Kidney (tissue), 14 donors: ENCODE results near the gene CDH12. TPM values are rescaled to one million over a fixed set of nuclear protein-coding genes. Genes with fewer than 3 reads are reported as not detected.

ENCODE experiments used
- DNase-seq, 5 donors: peaks; one replicate each; pipeline ENCODE4 v3.0.0-alpha.2; 2013 to 2020
- FAIRE-seq: peaks from 2 replicates; lab custom pipeline; 2012; peaks lifted over from hg19 to GRCh38; lab: Jason Lieb, UNC
- H3K27ac ChIP-seq, 2 donors: one replicate each; pipeline ENCODE4 v1.7.0; 2013; ENCODE audit warnings: low read depth in 2 of 2, low read length in 2 of 2, inconsistent platforms in 1 of 2
- H3K27me3 ChIP-seq: one replicate; pipeline ENCODE4 v1.7.1; 2013; ENCODE audit warnings: low read length, inconsistent platforms; ENCODE audit not compliant: control insufficient read depth, insufficient read depth
- H3K36me3 ChIP-seq, 3 donors: one replicate each; pipeline versions ENCODE4 v1.7.0 to v1.7.1; 2013; ENCODE audit warnings: low read length in 3 of 3, control low read depth in 1 of 3, inconsistent platforms in 1 of 3; ENCODE audit not compliant: insufficient read depth in 3 of 3, control insufficient read depth in 2 of 3
- H3K4me1 ChIP-seq, 3 donors: one replicate each; pipeline versions ENCODE4 v1.7.0 to v1.7.1; 2013; ENCODE audit warnings: low read length in 3 of 3, inconsistent platforms in 1 of 3, low read depth in 1 of 3; ENCODE audit not compliant: control insufficient read depth in 2 of 3, insufficient read depth in 2 of 3
- H3K4me3 ChIP-seq, 3 donors: one replicate each; pipeline versions ENCODE4 v1.7.0 to v1.8.1; 2013; ENCODE audit warnings: low read length in 3 of 3, control low read depth in 1 of 3, inconsistent platforms in 1 of 3
- H3K9ac ChIP-seq, 3 donors: one replicate each; pipeline versions ENCODE4 v1.7.0 to v1.7.1; 2013; ENCODE audit warnings: low read length in 3 of 3, control low read depth in 1 of 3, inconsistent platforms in 1 of 3
- H3K9me3 ChIP-seq, 3 donors: one replicate each; pipeline versions ENCODE4 v1.7.0 to v1.7.1; 2013; ENCODE audit warnings: low read length in 3 of 3, control low read depth in 1 of 3, inconsistent platforms in 1 of 3; ENCODE audit not compliant: control insufficient read depth in 2 of 3, insufficient read depth in 1 of 3
- CTCF ChIP-seq: IDR thresholded peaks from 3 replicates; pipeline ENCODE4 v1.5.1; 2012; ENCODE audit warnings: mild to moderate bottlenecking, moderate library complexity, borderline replicate concordance; ENCODE audit not compliant: insufficient read depth; ENCODE audit errors: extremely low read depth
- intact Hi-C: fragments of 100-400 bp; cut with DNase I; formaldehyde crosslinking; loops from one replicate; pipeline ENCODE4 v1.11.1; 2022
- polyA plus RNA-seq: library from polyadenylated mRNA; stranded (reverse); fragments of 350-450 nt; fragmentation: Illumina TruSeq; extraction: RNeasy Lipid Tissue Mini Kit (QIAGEN cat#74804); gene quantifications from one replicate; pipeline ENCODE4 v1.2.3, GENCODE V29; 2014; ENCODE audit warnings: low read depth, low replicate concordance; ENCODE audit not compliant: insufficient read depth
- total RNA-seq: library from RNA; stranded (reverse); fragmentation: NEBNext Ultra II Directional; extraction: Animal tissue kit (Norgen Biotek cat#: 25700); gene quantifications from one replicate; pipeline ENCODE4 v1.2.1, GENCODE V29; 2021
- donor health status: control.
- donor health status: control.
- donor health status: control.
- donor health status: control.
- donor health status: control.
- donor health status: DM: yes; HTN: yes; CAD: no.
- donor health status: Normal renal cell carcinoma (clear cell type).

CDH12 gene
- total and polyA plus RNA-seq, 2 donors from 2014 or later: 0.17 TPM; not detected in 1

- Histone ChIP-seq H3K27ac (no peak overlapping the region), H3K36me3 (no peaks in the 10 kb centered on the region), H3K27me3 (no peaks in the 10 kb centered on the region), H3K9ac (no peak overlapping the region), H3K4me3 (no peak overlapping the region), H3K4me1 (no peaks in the 10 kb centered on the region), H3K9me3 (no peaks in the 10 kb centered on the region)
- no peak for DNase-seq
- intact Hi-C loops: no loop called here
- TF ChIP-seq CTCF: no peak
- no peak for FAIRE-seq
Measured at GRCh38 chr5:22754155-22754554, 99.0 kb downstream of the CDH12 start.

GRCh38 chr5:22751536-22751935 lies 101.6 kb downstream of the CDH12 start:
- Histone ChIP-seq H3K9ac (no peak overlapping the region), H3K36me3 (no peaks in the 10 kb centered on the region), H3K4me3 (no peak overlapping the region), H3K27ac (no peak overlapping the region), H3K9me3 (no peaks in the 10 kb centered on the region), H3K4me1 (no peaks in the 10 kb centered on the region), H3K27me3 (no peaks in the 10 kb centered on the region)
- FAIRE-seq (no peak), DNase-seq (no peak)
- intact Hi-C loops: no loop called here
- no peak for TF ChIP-seq CTCF

- FAIRE-seq (no peak), DNase-seq (no peak)
- TF ChIP-seq CTCF: no peak
- H3K9me3 ChIP-seq: no peaks in the 10 kb centered on the region
- no peak overlapping the region for H3K4me3 ChIP-seq
- no peaks in the 10 kb centered on the region for H3K27me3 ChIP-seq
- H3K4me1 ChIP-seq: no peaks in the 10 kb centered on the region
- intact Hi-C loops: no loop called here
- H3K9ac ChIP-seq: no peak overlapping the region
- H3K36me3 ChIP-seq: no peaks in the 10 kb centered on the region
- H3K27ac ChIP-seq: no peak overlapping the region
Measured at GRCh38 chr5:22736443-22737003, 116.6 kb downstream of the CDH12 start.

GRCh38 chr5:22734907-22735306 lies 118.2 kb downstream of the CDH12 start:
- no peak overlapping the region for H3K4me3 ChIP-seq
- intact Hi-C loops: no loop called here
- FAIRE-seq (no peak), DNase-seq (no peak)
- TF ChIP-seq CTCF: no peak
- H3K4me1 ChIP-seq: no peaks in the 10 kb centered on the region
- H3K9me3 ChIP-seq: no peaks in the 10 kb centered on the region
- no peak overlapping the region for H3K27ac ChIP-seq
- no peaks in the 10 kb centered on the region for H3K27me3 ChIP-seq
- no peak overlapping the region for H3K9ac ChIP-seq
- no peaks in the 10 kb centered on the region for H3K36me3 ChIP-seq
